ENCODE results near the gene PVR. TPM values are rescaled to one million over a fixed set of nuclear protein-coding genes. Genes with fewer than 3 reads are reported as not detected.
"Not testable (repeated sequence)": the region's sequence is repeated elsewhere in the genome, so short reads cannot be mapped to it uniquely, and the experiment has no call there.

Gene PVR
- total RNA-seq, 2 experiments from 2014 or later, result 2.4 to 7.8 TPM

GRCh38 chr19:44680536-44680935, 36.8 kb downstream of the PVR start:
- DNase-seq (no peak), ATAC-seq (no peak)
- H3K27me3 Mint-ChIP-seq, result peaks cover 17% of the 10 kb centered on the region
- H3K4me3 Mint-ChIP-seq, result no peak overlapping the region
- H3K27ac Mint-ChIP-seq, result no peak overlapping the region
- no peaks in the 10 kb centered on the region for H3K9me3 Mint-ChIP-seq (ENCODE audit: low read depth)
- peaks cover 5% of the 10 kb centered on the region for H3K4me1 Mint-ChIP-seq
- CTCF ChIA-PET, result interaction anchor here (1.8 kb wide), 1 partner anchor 9 kb away, joined by 8 read pairs; no protein-coding TSS in a partner anchor
- no peaks in the 10 kb centered on the region for H3K36me3 Mint-ChIP-seq

GRCh38 chr19:44681992-44682790, 38.5 kb downstream of the PVR start:
- CTCF ChIA-PET, result interaction anchor here (0.6 to 1.8 kb wide), 3 partner anchors 14 to 42 kb away, joined by 3 to 5 read pairs (median 4); no protein-coding TSS in a partner anchor
- H3K27ac Mint-ChIP-seq, result no peak overlapping the region
- DNase-seq, result no peak
- H3K4me1 Mint-ChIP-seq, result peaks cover 5% of the 10 kb centered on the region
- peaks cover 24% of the 10 kb centered on the region for H3K27me3 Mint-ChIP-seq
- H3K36me3 Mint-ChIP-seq, result no peaks in the 10 kb centered on the region
- no peak for ATAC-seq
- H3K9me3 Mint-ChIP-seq (ENCODE audit: low read depth), result no peaks in the 10 kb centered on the region
- H3K4me3 Mint-ChIP-seq, result no peak overlapping the region

- peak overlapping the region; percentile 13 for H3K27ac Mint-ChIP-seq
- no peak for DNase-seq
- CTCF ChIA-PET, result interaction anchor here (1.5 to 1.8 kb wide), 2 partner anchors 28 to 41 kb away, joined by 3 to 5 read pairs; no protein-coding TSS in a partner anchor
- peaks cover 28% of the 10 kb centered on the region for H3K27me3 Mint-ChIP-seq
- peaks cover 5% of the 10 kb centered on the region for H3K4me1 Mint-ChIP-seq
- H3K9me3 Mint-ChIP-seq (ENCODE audit: low read depth), result no peaks in the 10 kb centered on the region
- no peaks in the 10 kb centered on the region for H3K36me3 Mint-ChIP-seq
- H3K4me3 Mint-ChIP-seq, result no peak overlapping the region
- ATAC-seq, result no peak
Observed at GRCh38 chr19:44682807-44683206, 39.1 kb downstream of the PVR start.

GRCh38 chr19:44683434-44684210, 39.9 kb downstream of the PVR start:
- CTCF ChIA-PET, result no interaction called here
- DNase-seq, result no peak
- no peak overlapping the region for H3K4me3 Mint-ChIP-seq
- no peak overlapping the region for H3K27ac Mint-ChIP-seq
- ATAC-seq, result no peak
- H3K4me1 Mint-ChIP-seq, result peaks cover 5% of the 10 kb centered on the region
- H3K36me3 Mint-ChIP-seq, result no peaks in the 10 kb centered on the region
- H3K9me3 Mint-ChIP-seq (ENCODE audit: low read depth), result no peaks in the 10 kb centered on the region
- peaks cover 33% of the 10 kb centered on the region for H3K27me3 Mint-ChIP-seq

GRCh38 chr19:44684396-44684795, 40.7 kb downstream of the PVR start:
- peaks cover 35% of the 10 kb centered on the region for H3K27me3 Mint-ChIP-seq
- H3K27ac Mint-ChIP-seq; ATAC-seq; CTCF ChIA-PET; H3K36me3 Mint-ChIP-seq; H3K4me1 Mint-ChIP-seq; H3K9me3 Mint-ChIP-seq (ENCODE audit: low read depth); DNase-seq; H3K4me3 Mint-ChIP-seq: not testable (repeated sequence)

- Mint-ChIP-seq H3K4me3 (no peak overlapping the region), H3K9me3 (ENCODE audit: low read depth) (no peaks in the 10 kb centered on the region), H3K4me1 (peaks cover 14% of the 10 kb centered on the region), H3K27ac (no peak overlapping the region), H3K27me3 (peaks cover 35% of the 10 kb centered on the region), H3K36me3 (no peaks in the 10 kb centered on the region)
- CTCF ChIA-PET, result interaction anchor here (0.7 to 1.4 kb wide), 5 partner anchors 39 to 360 kb away, joined by 3 to 4 read pairs (median 3); no protein-coding TSS in a partner anchor
- no peak for DNase-seq
- no peak for ATAC-seq
Observed at GRCh38 chr19:44684892-44685863, 41.5 kb downstream of the PVR start.

GRCh38 chr19:44685877-44686276, 42.2 kb downstream of the PVR start:
- no peak for ATAC-seq
- H3K4me1 Mint-ChIP-seq, result peaks cover 14% of the 10 kb centered on the region
- CTCF ChIA-PET, result interaction anchor here (0.9 to 1.4 kb wide), 3 partner anchors 38 to 115 kb away, joined by 3 to 4 read pairs (median 3); no protein-coding TSS in a partner anchor
- no peaks in the 10 kb centered on the region for H3K9me3 Mint-ChIP-seq (ENCODE audit: low read depth)
- H3K4me3 Mint-ChIP-seq, result no peak overlapping the region
- peaks cover 35% of the 10 kb centered on the region for H3K27me3 Mint-ChIP-seq
- H3K36me3 Mint-ChIP-seq, result no peaks in the 10 kb centered on the region
- DNase-seq, result no peak
- no peak overlapping the region for H3K27ac Mint-ChIP-seq

GRCh38 chr19:44686896-44687295, 43.2 kb downstream of the PVR start:
- DNase-seq (no peak), ATAC-seq (no peak)
- peaks cover 18% of the 10 kb centered on the region for H3K4me1 Mint-ChIP-seq
- H3K27me3 Mint-ChIP-seq, result peaks cover 39% of the 10 kb centered on the region
- no peaks in the 10 kb centered on the region for H3K9me3 Mint-ChIP-seq (ENCODE audit: low read depth)
- no peaks in the 10 kb centered on the region for H3K36me3 Mint-ChIP-seq
- CTCF ChIA-PET, result interaction anchor here (1.1 to 8.7 kb wide), 2 partner anchors 37 to 41 kb away, joined by 3 to 98 read pairs; no protein-coding TSS in a partner anchor
- H3K27ac Mint-ChIP-seq, result no peak overlapping the region
- no peak overlapping the region for H3K4me3 Mint-ChIP-seq

GRCh38 chr19:44687888-44688287, 44.2 kb downstream of the PVR start:
- no peak overlapping the region for H3K4me3 Mint-ChIP-seq
- H3K27ac Mint-ChIP-seq, result no peak overlapping the region
- H3K27me3 Mint-ChIP-seq, result peaks cover 48% of the 10 kb centered on the region
- peaks cover 28% of the 10 kb centered on the region for H3K4me1 Mint-ChIP-seq
- ATAC-seq (no peak), DNase-seq (no peak)
- no peaks in the 10 kb centered on the region for H3K9me3 Mint-ChIP-seq (ENCODE audit: low read depth)
- CTCF ChIA-PET, result interaction anchor here (0.7 to 8.7 kb wide), 5 partner anchors 22 to 157 kb away, joined by 3 to 117 read pairs (median 5); no protein-coding TSS in a partner anchor
- no peaks in the 10 kb centered on the region for H3K36me3 Mint-ChIP-seq

- Mint-ChIP-seq H3K4me3 (no peak overlapping the region), H3K36me3 (no peaks in the 10 kb centered on the region), H3K4me1 (peaks cover 31% of the 10 kb centered on the region), H3K27ac (no peak overlapping the region), H3K9me3 (ENCODE audit: low read depth) (no peaks in the 10 kb centered on the region), H3K27me3 (peaks cover 49% of the 10 kb centered on the region)
- peak; percentile 79 for DNase-seq
- peak; percentile 53 for ATAC-seq
- CTCF ChIA-PET, result interaction anchor here (0.6 to 8.7 kb wide), 27 partner anchors 9 to 265 kb away, joined by 3 to 117 read pairs (median 4); partner anchors contain the start of genes CLPTM1 and NECTIN2
Observed at GRCh38 chr19:44689290-44690130, 45.8 kb downstream of the PVR start.

GRCh38 chr19:44690131-44690440, 46.4 kb downstream of the PVR start:
- H3K27me3 Mint-ChIP-seq, result peaks cover 46% of the 10 kb centered on the region
- H3K27ac Mint-ChIP-seq, result no peak overlapping the region
- no peak overlapping the region for H3K4me3 Mint-ChIP-seq
- DNase-seq, result no peak
- CTCF ChIA-PET, result interaction anchor here (1.0 to 8.7 kb wide), 20 partner anchors 10 to 265 kb away, joined by 3 to 117 read pairs (median 6); partner anchors contain the start of genes CLPTM1 and NECTIN2
- H3K36me3 Mint-ChIP-seq, result no peaks in the 10 kb centered on the region
- H3K4me1 Mint-ChIP-seq, result peaks cover 27% of the 10 kb centered on the region
- no peaks in the 10 kb centered on the region for H3K9me3 Mint-ChIP-seq (ENCODE audit: low read depth)
- ATAC-seq, result no peak

GRCh38 chr19:44692379-44692721, 48.6 kb downstream of the PVR start:
- DNase-seq, result no peak
- Mint-ChIP-seq H3K4me3 (peak overlapping the region; percentile 26), H3K4me1 (peaks cover 25% of the 10 kb centered on the region), H3K36me3 (no peaks in the 10 kb centered on the region), H3K9me3 (ENCODE audit: low read depth) (no peaks in the 10 kb centered on the region), H3K27ac (no peak overlapping the region), H3K27me3 (peaks cover 51% of the 10 kb centered on the region)
- CTCF ChIA-PET, result interaction anchor here (1.0 to 8.7 kb wide), 3 partner anchors 32 to 92 kb away, joined by 4 to 117 read pairs (median 98); no protein-coding TSS in a partner anchor
- peak; percentile 20 for ATAC-seq

Measured in activated CD8-positive, alpha-beta memory T cell treated with anti-CD3 and anti-CD28 coated beads, Interleukin-2, amount 10 ng/mL, durations not matched to agents 7 days and 5 days (primary cell).